Stimulated activated CD8-positive, alpha-beta memory T cell treated with anti-CD3 and anti-CD28 coated beads, Interleukin-4, amount 100 ng/mL, for 24 hours (primary cell): ENCODE results near the gene SLC25A43.
"Not testable (repeated sequence)": the region's sequence is repeated elsewhere in the genome, so short reads cannot be mapped to it uniquely, and the experiment has no call there.

Experiments
- DNase-seq: peaks from one replicate; pipeline ENCODE4 v3.0.0-alpha.2; 2020; ENCODE audit warnings: low read depth

SLC25A43 gene

GRCh38 chrX:119398974-119399771 is at the start of gene SLC25A43:
SLC25A43 (plus strand) TSS chrX:119399336; CDS start chrX:119399404, 68 bp downstream.
- no peak for DNase-seq

- no peak for DNase-seq
Observed at GRCh38 chrX:119359618-119360382, 39.3 kb upstream of the SLC25A43 start.

- DNase-seq: not testable (repeated sequence)
Observed at GRCh38 chrX:119361451-119361850, 37.7 kb upstream of the SLC25A43 start.

- not testable (repeated sequence) for DNase-seq
Observed at GRCh38 chrX:119362074-119362473, 37.1 kb upstream of the SLC25A43 start.

GRCh38 chrX:119363391-119363790 is 35.7 kb upstream of the SLC25A43 start:
- DNase-seq: no peak

GRCh38 chrX:119371861-119372260 is 27.3 kb upstream of the SLC25A43 start:
- DNase-seq: not testable (repeated sequence)

GRCh38 chrX:119374736-119375135 is 24.4 kb upstream of the SLC25A43 start:
- no peak for DNase-seq

- no peak for DNase-seq
Observed at GRCh38 chrX:119375561-119375960, 23.6 kb upstream of the SLC25A43 start.

- no peak for DNase-seq
Observed at GRCh38 chrX:119376312-119376711, 22.8 kb upstream of the SLC25A43 start.

GRCh38 chrX:119381349-119381944 is 17.7 kb upstream of the SLC25A43 start:
- DNase-seq: no peak

GRCh38 chrX:119382606-119383005 is 16.5 kb upstream of the SLC25A43 start:
- DNase-seq: no peak

- DNase-seq: not testable (repeated sequence)
Observed at GRCh38 chrX:119386685-119387084, 12.5 kb upstream of the SLC25A43 start.

- DNase-seq: not testable (repeated sequence)
Observed at GRCh38 chrX:119387426-119387825, 11.7 kb upstream of the SLC25A43 start.

GRCh38 chrX:119389214-119389613 is 9.9 kb upstream of the SLC25A43 start:
- no peak for DNase-seq

- no peak for DNase-seq
Observed at GRCh38 chrX:119389871-119390501, 9.2 kb upstream of the SLC25A43 start.

- DNase-seq: no peak
Observed at GRCh38 chrX:119391279-119391678, 7.9 kb upstream of the SLC25A43 start.

- no peak for DNase-seq
Observed at GRCh38 chrX:119393144-119393543, 6.0 kb upstream of the SLC25A43 start.

- no peak for DNase-seq
Observed at GRCh38 chrX:119398587-119398973, 556 bp upstream of the SLC25A43 start.

GRCh38 chrX:119399772-119400101 is 601 bp downstream of the SLC25A43 start:
- no peak for DNase-seq

- DNase-seq: no peak
Observed at GRCh38 chrX:119401569-119401968, 2.4 kb downstream of the SLC25A43 start.

- no peak for DNase-seq
Observed at GRCh38 chrX:119402588-119402987, 3.5 kb downstream of the SLC25A43 start.

- no peak for DNase-seq
Observed at GRCh38 chrX:119406776-119407175, 7.6 kb downstream of the SLC25A43 start.
